ENCODE results near the gene ATP8B1.

ATP8B1 gene

DNA sequence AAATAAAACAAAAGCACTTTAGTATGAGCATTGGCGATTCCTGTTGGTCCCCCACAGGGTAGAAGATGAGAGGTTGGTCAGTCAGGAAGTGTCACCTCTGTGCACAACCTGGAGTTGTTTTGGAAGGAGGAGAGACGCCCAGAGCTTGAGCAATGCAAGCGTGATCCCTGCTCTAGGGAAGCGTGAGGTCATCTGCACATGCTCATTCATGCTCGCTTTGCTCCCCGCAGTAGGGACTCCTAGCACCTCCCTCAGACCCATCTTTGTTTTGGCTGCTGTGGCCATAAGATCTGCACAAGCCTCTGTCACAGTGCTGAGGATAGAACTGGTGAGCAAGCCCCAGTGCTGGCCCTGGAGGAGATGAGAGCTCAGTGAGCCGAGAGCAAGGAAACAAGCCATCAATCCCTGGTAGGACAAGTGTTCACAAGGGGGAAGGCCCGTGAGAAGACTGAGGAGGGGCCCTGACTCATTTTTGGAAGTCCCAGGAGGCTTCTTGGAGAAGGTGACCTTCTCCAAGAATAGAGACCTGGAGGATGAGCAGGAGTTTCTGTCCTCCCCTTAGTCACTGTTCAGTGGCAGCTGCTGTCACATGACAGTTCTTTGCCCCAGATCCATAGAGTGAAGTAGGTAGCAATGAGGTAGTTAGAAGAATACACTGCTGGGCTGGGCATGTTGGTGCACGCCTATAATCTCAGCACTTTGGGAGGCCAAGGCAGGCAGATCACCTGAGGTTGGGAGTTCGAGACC is 13.3 kb upstream of the ATP8B1 start:
- DNase-seq: no peak

DNA sequence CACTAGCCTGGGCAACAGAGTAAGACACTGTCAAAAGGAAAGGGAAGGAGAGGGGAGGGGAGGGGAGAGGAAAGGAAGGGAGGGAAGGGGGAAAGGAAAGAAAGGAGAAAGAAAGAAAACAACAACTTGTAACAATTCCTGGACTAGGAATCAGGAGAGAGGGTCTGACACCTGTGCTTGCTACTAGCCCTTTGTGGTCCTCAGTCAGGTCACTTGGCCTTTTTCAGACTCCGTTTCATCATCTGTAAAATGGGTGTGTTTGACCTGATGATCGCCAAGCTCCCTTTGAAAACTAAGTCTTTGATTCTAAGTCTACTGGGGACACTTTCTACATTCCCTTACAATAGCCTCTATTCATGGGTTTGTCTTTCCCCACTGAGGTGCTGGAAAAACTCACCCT is 11.4 kb upstream of the ATP8B1 start:
- no peak for DNase-seq

DNA sequence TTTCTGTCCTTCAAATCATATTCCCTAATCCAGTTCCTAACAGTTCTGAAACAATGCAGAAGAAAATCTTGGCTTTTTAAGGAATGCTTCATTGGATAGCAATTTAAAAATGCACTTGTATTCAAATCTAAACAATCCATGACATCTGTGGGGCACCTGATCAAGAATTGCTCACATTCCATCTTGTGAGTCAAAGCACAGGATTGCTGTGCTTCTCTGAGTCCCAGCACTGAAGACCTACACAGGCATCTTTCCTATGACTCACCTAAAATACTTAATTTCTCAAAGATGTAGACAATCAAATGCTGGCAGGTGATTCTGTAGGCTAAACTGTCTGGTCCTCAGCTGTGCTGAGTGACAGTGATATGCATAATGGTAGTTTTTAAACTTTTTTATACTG is 10.1 kb upstream of the ATP8B1 start:
- DNase-seq: no peak

- DNase-seq: no peak
These were observed 9.0 kb upstream of the ATP8B1 start for GRCh38 chr18:57812126-57812477.

- DNase-seq: no peak
These were observed 8.5 kb upstream of the ATP8B1 start for GRCh38 chr18:57811477-57812125.

- no peak for DNase-seq
These were observed 6.1 kb upstream of the ATP8B1 start for GRCh38 chr18:57809190-57809589.

DNA sequence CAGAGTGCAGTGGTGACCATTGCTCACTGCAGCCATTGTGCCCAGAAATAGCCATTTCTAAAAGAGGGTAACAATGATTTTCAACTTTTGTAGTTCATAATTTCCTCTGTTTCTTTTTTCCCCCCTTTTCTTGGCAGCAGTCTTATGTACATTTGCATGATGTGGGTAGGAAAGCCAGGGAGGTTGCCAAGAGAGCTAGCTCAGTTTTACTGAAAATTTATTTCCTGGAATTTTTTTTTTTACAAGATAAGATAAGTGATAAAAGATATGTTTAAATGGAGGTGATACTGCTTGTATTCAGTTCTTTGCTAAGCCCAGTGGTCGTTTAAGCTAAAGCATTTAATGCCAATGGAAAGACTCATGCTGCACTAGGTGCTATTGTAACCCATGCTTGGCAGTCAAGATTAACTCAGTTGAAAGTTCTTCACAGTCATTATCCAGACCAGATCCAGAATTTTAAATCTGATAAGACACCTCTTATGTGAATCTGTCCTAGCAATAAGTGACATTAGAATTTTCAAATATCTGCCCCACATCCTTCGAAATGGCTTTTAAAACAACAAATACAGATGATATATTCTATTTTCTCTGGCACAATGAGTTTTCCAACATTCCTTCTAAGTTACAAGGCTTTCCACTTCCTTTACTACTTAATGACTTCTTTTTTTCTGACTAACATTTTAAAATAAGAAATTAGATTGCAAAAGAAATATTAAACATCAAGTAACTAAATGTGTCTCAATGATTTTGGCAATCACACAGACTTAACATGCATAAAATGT is 4.4 kb upstream of the ATP8B1 start:
- no peak for DNase-seq

DNA sequence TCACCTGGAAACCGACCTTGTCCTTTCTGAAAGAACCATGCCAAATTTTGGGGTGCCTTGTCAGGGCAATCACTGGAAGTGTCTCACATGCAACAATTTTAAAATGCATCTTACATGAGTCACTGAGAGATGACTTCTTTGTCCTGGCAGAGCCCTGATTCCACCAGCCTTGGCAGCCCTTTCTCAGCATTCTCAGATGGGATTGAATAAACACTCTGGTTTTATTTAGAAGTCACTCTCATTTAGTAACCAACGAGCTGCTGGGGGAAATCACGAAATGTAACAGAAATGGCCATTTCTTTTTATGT is 3.8 kb upstream of the ATP8B1 start:
- DNase-seq: no peak

DNA sequence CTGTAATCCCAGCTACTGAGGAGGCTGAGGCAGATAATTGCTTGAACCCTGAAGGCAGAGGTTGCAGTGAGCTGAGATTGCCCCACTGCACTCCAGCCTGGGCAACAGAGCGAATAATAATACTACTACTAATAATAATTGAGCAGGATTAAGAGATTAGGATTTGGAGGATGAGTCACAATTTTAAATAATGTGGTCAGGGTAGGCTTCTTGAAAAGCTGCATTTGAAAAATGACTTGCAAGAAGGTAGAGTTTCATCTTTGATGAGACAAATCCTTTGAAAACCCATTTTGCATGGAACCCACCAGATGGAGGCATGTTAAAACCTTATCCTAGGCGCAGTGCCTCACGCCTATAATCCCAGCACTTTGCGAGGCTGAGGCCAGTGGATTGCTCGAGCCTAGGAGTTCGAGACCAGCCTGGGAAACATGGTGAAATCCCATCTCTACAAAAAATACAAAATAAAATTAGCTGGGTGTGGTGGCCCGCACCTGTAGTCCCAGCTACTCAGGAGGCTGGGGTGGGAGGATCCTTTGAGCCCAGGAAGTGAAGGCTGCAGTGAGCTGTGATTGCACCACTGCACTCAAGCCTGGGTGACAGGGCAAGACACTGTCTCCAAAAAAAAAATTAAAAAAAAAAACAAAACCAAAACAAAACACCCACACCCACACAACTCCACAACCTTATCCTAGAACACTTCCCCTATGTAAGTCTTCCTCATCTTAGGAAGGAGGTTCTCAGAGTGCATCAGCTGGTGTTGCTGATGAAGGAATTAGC is 3.3 kb upstream of the ATP8B1 start:
- no peak for DNase-seq

DNA sequence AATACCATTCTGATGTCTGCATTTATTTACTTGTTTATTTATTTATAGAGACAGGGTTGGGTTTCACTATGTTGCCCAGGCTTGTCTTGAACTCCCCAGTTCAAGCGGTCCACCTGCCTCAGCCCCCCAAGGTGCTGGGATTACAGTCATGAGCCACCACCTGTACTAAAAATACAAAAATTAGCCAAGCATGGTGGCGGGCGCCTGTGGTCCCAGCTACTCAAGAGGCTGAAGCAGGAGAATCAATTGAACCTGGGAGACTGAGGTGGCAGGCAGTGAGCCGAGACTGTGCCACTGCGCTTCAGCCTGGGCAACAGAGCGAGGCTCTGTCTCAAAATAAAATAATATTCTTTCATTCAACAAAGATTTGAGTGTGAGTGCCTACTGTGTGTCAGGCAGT is 2.0 kb upstream of the ATP8B1 start:
- DNase-seq: no peak

- no peak for DNase-seq
These were observed 1.4 kb upstream of the ATP8B1 start for GRCh38 chr18:57804557-57804956.

DNA sequence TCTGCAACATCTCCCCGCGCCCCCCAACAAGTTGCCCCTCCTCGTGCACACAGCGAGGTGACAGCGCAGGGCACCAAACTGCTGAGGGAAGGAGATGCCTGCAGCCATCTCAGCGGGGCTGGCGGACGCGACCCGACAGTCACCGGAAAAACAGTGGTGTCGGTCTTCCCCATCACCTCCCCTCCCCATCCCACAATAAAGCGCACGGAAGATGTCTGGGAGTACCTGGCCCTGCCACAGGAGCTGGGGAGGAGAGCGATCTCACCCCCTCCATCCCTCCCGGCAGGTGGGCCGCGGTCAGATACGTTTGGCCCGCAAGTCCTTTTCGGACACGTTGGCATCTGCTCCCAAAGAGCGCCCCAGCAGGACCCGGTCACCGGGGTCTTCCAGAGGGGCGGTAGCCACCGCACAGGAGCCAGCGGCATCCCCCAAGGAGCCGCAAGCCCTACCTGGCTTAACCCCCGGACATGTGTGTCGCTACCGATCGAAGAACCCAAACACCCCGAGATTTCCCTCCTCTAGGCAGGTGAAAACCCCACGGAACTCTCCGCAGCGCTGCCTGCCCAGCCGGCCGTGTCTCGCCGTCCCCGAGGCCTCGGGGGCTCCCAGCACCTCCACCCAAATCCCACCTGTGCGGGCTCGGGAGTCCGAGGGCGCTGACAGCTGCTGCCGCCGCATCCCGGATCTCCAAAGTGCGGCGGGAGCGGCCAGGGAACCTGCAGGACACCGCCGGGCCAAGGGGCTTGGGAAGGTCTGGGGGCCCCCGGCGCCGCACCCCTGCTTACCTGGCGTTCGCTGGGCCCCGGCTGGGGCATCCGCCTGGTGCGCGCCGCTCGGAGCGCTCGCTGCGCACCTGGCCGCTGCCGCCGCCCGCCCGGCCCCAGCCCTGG is 657 bp downstream of the ATP8B1 start:
- DNase-seq: peak; percentile 59

- DNase-seq: peak; percentile 54
These were observed 1.3 kb downstream of the ATP8B1 start for GRCh38 chr18:57801761-57802212.

- DNase-seq: no peak
These were observed 1.8 kb downstream of the ATP8B1 start for GRCh38 chr18:57801325-57801724.

- DNase-seq: no peak
These were observed 4.3 kb downstream of the ATP8B1 start for GRCh38 chr18:57798713-57799373.

DNA sequence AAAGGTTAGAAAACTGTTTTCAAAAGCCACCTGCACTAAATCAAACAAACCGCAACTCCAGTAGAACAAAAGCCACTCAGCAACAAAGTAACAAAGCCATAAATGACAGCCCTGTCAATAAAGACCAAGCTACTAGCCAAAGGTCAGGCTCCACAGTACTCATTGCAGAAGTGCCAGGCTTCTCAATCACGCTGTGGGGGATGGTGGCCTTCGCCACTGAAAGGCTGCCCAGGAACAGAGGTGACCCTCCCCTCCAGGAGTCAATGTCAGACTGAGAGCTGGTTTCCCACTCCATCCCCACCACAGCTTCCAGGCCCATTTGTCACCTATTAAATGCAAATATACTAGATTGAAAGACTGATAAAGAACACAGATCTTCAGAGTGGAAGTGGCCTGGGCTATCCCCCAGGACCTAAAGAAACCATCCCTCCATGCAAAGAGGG is 5.9 kb downstream of the ATP8B1 start:
- no peak for DNase-seq

DNA sequence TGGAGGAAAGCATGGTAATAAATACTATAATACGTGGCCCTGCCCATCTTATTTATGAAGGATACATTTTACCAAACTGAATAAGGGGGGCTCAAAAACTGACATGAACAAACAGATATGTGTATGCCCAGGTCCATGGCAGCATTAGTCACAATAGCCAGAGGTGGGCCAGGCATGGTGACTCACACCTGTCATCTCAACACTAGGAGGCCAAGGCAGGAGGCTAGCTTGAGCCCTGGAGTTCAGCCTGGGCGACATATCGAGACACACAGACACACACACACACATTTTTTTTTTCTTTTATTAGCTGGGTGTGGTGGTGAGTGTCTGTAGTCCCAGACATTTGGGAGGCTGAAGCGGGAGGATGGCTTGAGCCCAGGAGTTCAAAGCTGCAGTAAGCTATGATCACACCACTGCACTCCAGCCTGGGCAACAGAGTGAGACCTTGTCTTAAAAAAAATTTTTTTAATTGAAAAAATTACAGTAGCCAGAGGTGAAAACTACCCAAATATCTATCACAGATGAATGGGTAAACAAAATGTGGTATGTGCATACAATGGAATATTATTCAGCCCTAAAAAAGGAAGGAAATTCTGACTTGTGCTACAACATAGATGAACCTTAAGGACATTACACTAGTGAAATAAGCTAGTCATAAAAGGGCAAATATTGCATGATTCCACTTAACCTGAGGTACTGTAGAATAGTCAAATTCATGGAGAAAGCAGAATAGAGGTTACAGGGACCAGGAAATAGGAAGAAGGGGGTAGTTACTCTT is 8.0 kb downstream of the ATP8B1 start:
- DNase-seq: no peak

GRCh38 chr18:57793302-57793986 is 9.7 kb downstream of the ATP8B1 start:
- DNase-seq: no peak

DNA sequence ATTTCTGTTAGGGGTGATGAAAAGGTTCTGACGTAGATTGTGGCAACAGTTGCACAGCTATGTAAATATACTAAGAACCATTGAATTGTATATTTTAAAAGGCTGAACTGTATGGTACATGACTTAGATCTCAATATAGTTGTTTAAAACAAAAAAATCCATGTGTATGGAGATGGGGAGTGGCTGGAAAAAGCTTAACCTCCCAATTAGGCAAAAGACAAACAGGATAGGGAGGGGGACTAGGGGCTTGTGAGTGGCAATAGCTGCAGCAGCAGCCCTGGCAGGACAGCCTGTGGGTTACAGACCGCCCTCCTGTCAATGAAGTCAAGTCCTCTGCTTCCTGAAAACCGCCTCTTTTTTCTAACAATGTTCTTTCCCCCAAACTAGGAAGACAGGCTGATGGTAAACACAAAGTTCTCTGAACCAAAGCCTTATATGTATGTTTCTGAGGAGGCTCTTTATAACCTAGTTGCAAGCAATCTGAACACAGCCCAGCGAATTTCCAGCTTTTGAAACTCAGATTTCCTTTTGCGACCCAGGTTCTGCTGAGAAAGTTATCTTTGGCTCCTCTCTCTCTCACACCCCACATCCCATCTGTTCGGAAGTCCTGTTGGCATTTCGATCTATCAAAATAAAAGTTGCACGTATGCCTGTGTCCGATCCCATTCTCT is 10.3 kb downstream of the ATP8B1 start:
- DNase-seq: no peak

GRCh38 chr18:57791911-57792310 is 11.2 kb downstream of the ATP8B1 start:
- DNase-seq: no peak

Data from retina (tissue), 1 donor.